Fibroblast of lung (primary cell): ENCODE results near the gene FLNA. TPM values are rescaled to one million over a fixed set of nuclear protein-coding genes. Genes with fewer than 3 reads are reported as not detected.

Experiments
- DNase-seq, 2 donors: peaks; one replicate each; pipeline versions ENCODE4 v3.0.0 to v3.0.0-alpha.2; 2010; ENCODE audit warnings: low read depth in 2 of 2
- H2AFZ ChIP-seq: 2 replicates; pipeline ENCODE4 v1.5.1; 2012; ENCODE audit warnings: low read length, control low read depth, inconsistent platforms
- H3K27ac ChIP-seq: 2 replicates; pipeline ENCODE4 v1.5.1; 2011; ENCODE audit warnings: low read length, control low read depth; ENCODE audit not compliant: insufficient read depth
- H3K27me3 ChIP-seq: 2 replicates; pipeline ENCODE4 v1.5.1; 2011; ENCODE audit warnings: mild to moderate bottlenecking, low read length; ENCODE audit not compliant: control insufficient read depth, insufficient read depth
- H3K36me3 ChIP-seq: 2 replicates; pipeline ENCODE4 v1.5.1; 2011; ENCODE audit warnings: low read length; ENCODE audit not compliant: control insufficient read depth, insufficient read depth
- H3K4me1 ChIP-seq: 2 replicates; pipeline ENCODE4 v1.5.1; 2011; ENCODE audit warnings: low read length; ENCODE audit not compliant: control insufficient read depth, insufficient read depth; ENCODE audit errors: extremely low read depth
- H3K4me2 ChIP-seq: 2 replicates; pipeline ENCODE4 v1.5.1; 2011; ENCODE audit warnings: low read length, control low read depth; ENCODE audit not compliant: insufficient read depth; ENCODE audit errors: extremely low read depth
- H3K4me3 ChIP-seq, 4 experiments: fragments of 200-600 bp in 1 of 4; sonication (generic) in 1 of 4; replicated peaks in 1 of 4; 2 replicates each; pipeline ENCODE4 v1.5.1; 2011 to 2016; ENCODE audit warnings: low read length in 4 of 4, low read depth in 3 of 4, mild to moderate bottlenecking in 3 of 4, control low read depth in 2 of 4, inconsistent platforms in 1 of 4, mixed read lengths in 1 of 4; ENCODE audit not compliant: insufficient read depth in 1 of 4; ENCODE audit errors: control extremely low read depth in 1 of 4
- H3K79me2 ChIP-seq: 2 replicates; pipeline ENCODE4 v1.5.1; 2012; ENCODE audit warnings: mild to moderate bottlenecking, low read length, inconsistent platforms; ENCODE audit not compliant: control insufficient read depth, insufficient read depth
- H3K9ac ChIP-seq: 2 replicates; pipeline ENCODE4 v1.5.1; 2011; ENCODE audit warnings: mild to moderate bottlenecking, low read length, control low read depth; ENCODE audit not compliant: insufficient read depth
- H3K9me3 ChIP-seq: 2 replicates; pipeline ENCODE4 v1.5.1; 2012; ENCODE audit warnings: low read depth, low read length; ENCODE audit not compliant: control insufficient read depth, insufficient read depth
- H4K20me1 ChIP-seq: 2 replicates; pipeline ENCODE4 v1.5.1; 2011; ENCODE audit warnings: low read length; ENCODE audit not compliant: control insufficient read depth, insufficient read depth; ENCODE audit errors: extremely low read depth
- CTCF ChIP-seq, 2 donors: IDR thresholded peaks in 1 of 2; conservative IDR thresholded peaks in 1 of 2; 1 replicate in 1 of 2; 2 replicates in 1 of 2; pipeline ENCODE4 v1.5.1; 2011 to 2012; ENCODE audit warnings: low read length in 2 of 2, control low read depth in 1 of 2, inconsistent platforms in 1 of 2, low read depth in 1 of 2, mild to moderate bottlenecking in 1 of 2
- EZH2 ChIP-seq: IDR thresholded peaks from 2 replicates; pipeline ENCODE4 v1.5.1; 2012; ENCODE audit warnings: low read length, control low read depth, mild to moderate bottlenecking; ENCODE audit errors: missing control alignments
- polyA minus RNA-seq: library from RNA; depleted of rRNA, polyadenylated mRNA; stranded (reverse); fragments of >200 nt; gene quantifications from 2 replicates; pipeline ENCODE4 v1.2.3, GENCODE V29; 2011; ENCODE audit warnings: low replicate concordance
- polyA plus RNA-seq, 2 donors: library from polyadenylated mRNA; depleted of rRNA in 1 of 2; stranded (reverse) in 1 of 2; unstranded in 1 of 2; fragments of >200 nt; gene quantifications; 2 replicates each; pipeline ENCODE4 v1.2.1, GENCODE V29; 2011 to 2012; ENCODE audit warnings: missing spikeins in 1 of 2
- total RNA-seq: library from RNA; depleted of rRNA; stranded (reverse); fragments of >200 nt; gene quantifications from 2 replicates; pipeline ENCODE4 v1.2.1, GENCODE V29; 2014

The FLNA gene, protein sequence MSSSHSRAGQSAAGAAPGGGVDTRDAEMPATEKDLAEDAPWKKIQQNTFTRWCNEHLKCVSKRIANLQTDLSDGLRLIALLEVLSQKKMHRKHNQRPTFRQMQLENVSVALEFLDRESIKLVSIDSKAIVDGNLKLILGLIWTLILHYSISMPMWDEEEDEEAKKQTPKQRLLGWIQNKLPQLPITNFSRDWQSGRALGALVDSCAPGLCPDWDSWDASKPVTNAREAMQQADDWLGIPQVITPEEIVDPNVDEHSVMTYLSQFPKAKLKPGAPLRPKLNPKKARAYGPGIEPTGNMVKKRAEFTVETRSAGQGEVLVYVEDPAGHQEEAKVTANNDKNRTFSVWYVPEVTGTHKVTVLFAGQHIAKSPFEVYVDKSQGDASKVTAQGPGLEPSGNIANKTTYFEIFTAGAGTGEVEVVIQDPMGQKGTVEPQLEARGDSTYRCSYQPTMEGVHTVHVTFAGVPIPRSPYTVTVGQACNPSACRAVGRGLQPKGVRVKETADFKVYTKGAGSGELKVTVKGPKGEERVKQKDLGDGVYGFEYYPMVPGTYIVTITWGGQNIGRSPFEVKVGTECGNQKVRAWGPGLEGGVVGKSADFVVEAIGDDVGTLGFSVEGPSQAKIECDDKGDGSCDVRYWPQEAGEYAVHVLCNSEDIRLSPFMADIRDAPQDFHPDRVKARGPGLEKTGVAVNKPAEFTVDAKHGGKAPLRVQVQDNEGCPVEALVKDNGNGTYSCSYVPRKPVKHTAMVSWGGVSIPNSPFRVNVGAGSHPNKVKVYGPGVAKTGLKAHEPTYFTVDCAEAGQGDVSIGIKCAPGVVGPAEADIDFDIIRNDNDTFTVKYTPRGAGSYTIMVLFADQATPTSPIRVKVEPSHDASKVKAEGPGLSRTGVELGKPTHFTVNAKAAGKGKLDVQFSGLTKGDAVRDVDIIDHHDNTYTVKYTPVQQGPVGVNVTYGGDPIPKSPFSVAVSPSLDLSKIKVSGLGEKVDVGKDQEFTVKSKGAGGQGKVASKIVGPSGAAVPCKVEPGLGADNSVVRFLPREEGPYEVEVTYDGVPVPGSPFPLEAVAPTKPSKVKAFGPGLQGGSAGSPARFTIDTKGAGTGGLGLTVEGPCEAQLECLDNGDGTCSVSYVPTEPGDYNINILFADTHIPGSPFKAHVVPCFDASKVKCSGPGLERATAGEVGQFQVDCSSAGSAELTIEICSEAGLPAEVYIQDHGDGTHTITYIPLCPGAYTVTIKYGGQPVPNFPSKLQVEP (N-terminal part only)
- total RNA-seq (2,298 and 2,728 TPM in 2 replicates), polyA plus RNA-seq (654 and 799 TPM in 2 replicates), polyA minus RNA-seq (6,600 and 11,662 TPM in 2 replicates)
- polyA plus RNA-seq (2012), result 2,069 and 2,562 TPM in 2 replicates

GRCh38 chrX:154374313-154375155, at the start of gene FLNA:
Gene FLNA (minus strand): TSS chrX:154374634. CDS start chrX:154371245, 3,389 bp downstream.
- Histone ChIP-seq H3K4me3 (peak within 1 kb of the TSS; percentile 31 to 86 (median 56)), H2AFZ (no peak within 1 kb of the TSS), H3K4me1 (no peaks in the 10 kb centered on the region), H3K27me3 (no peaks in the 10 kb centered on the region), H3K79me2 (peaks cover 30% of the 10 kb centered on the region), H3K9me3 (no peaks in the 10 kb centered on the region), H3K4me2 (peak within 1 kb of the TSS; percentile 80), H3K27ac (peak within 1 kb of the TSS; percentile 43), H3K36me3 (peaks cover 4% of the 10 kb centered on the region), H4K20me1 (no peaks in the 10 kb centered on the region), H3K9ac (peak within 1 kb of the TSS; percentile 50)
- peak in 1 of 2 donors; percentile 49 for DNase-seq
- TF ChIP-seq CTCF (conservative IDR thresholded peaks at IDR 0.05 in 1 of 2, IDR thresholded peaks at IDR 0.05 in 1 of 2; ENCODE audit: low read depth in 1 of 2, low read length in 2 of 2) (no peak), EZH2 (no peak)

DNA sequence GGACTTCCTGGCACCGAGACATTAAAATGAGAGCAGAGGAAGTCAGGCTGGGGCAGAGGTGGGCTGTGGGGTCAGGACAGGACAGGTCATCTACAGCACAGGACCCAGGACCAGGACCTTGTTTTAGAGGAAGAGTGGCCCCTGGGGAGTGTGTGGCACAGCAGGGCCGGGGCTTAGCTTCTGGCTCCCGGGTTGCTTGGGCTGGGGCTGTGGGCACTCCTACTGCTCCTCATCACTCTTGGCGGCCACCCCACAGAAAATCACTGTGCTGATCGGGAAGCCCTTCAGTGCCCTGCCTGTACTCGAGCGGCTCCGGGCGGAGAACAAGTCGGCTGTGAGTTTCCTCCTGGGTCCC, 45.9 kb upstream of the FLNA start:
- no peak for DNase-seq
- H2AFZ ChIP-seq, result no peak overlapping the region
- no peaks in the 10 kb centered on the region for H3K79me2 ChIP-seq
- peaks cover 2% of the 10 kb centered on the region for H3K36me3 ChIP-seq
- no peak overlapping the region for H3K27ac ChIP-seq
- TF ChIP-seq CTCF (conservative IDR thresholded peaks at IDR 0.05 in 1 of 2, IDR thresholded peaks at IDR 0.05 in 1 of 2; ENCODE audit: low read depth in 1 of 2, low read length in 2 of 2) (no peak), EZH2 (no peak)
- no peaks in the 10 kb centered on the region for H3K9me3 ChIP-seq
- no peaks in the 10 kb centered on the region for H3K27me3 ChIP-seq
- no peak overlapping the region for H3K9ac ChIP-seq
- H3K4me2 ChIP-seq, result no peak overlapping the region
- no peak overlapping the region for H3K4me3 ChIP-seq
- H3K4me1 ChIP-seq, result no peaks in the 10 kb centered on the region
- no peaks in the 10 kb centered on the region for H4K20me1 ChIP-seq
